NT2/D1 (cell line): ENCODE results near the gene CSNK1A1L.

Experiments used
- DNase-seq: peaks from one replicate; pipeline ENCODE4 v3.0.0-alpha.2; 2011; ENCODE audit warnings: low read depth, low spot score
- H3K27me3 ChIP-seq: 2 replicates; pipeline ENCODE4 v1.6.0; 2011; ENCODE audit warnings: mild to moderate bottlenecking; ENCODE audit not compliant: insufficient read length, insufficient read depth
- H3K36me3 ChIP-seq: 2 replicates; pipeline ENCODE4 v1.6.1; 2011; ENCODE audit warnings: mild to moderate bottlenecking, low read length, mixed read lengths; ENCODE audit not compliant: insufficient read depth, insufficient read length
- H3K4me1 ChIP-seq: 2 replicates; pipeline ENCODE4 v1.5.1; 2011; ENCODE audit not compliant: insufficient read depth, insufficient read length
- H3K4me3 ChIP-seq: 2 replicates; pipeline ENCODE4 v1.5.1; 2011; ENCODE audit warnings: low read depth; ENCODE audit not compliant: insufficient read length
- H3K9ac ChIP-seq: 2 replicates; pipeline ENCODE4 v1.6.0; 2011; ENCODE audit warnings: low read depth; ENCODE audit not compliant: insufficient read length
- H3K9me3 ChIP-seq: 2 replicates; pipeline ENCODE4 v1.5.1; 2011; ENCODE audit warnings: mild to moderate bottlenecking, low read length; ENCODE audit not compliant: insufficient read depth
- SUZ12 ChIP-seq: IDR thresholded peaks from 2 replicates; pipeline ENCODE4 v1.6.1; 2011; ENCODE audit not compliant: insufficient read length, insufficient read depth; ENCODE audit errors: extremely low read depth
- YY1 ChIP-seq: IDR thresholded peaks from 2 replicates; pipeline ENCODE4 v1.6.1; 2011; ENCODE audit not compliant: insufficient read length, insufficient read depth
- ZNF274 ChIP-seq: IDR thresholded peaks from 2 replicates; pipeline ENCODE4 v1.6.1; 2011; ENCODE audit warnings: mild to moderate bottlenecking, low read depth, low read length

Gene CSNK1A1L

DNA sequence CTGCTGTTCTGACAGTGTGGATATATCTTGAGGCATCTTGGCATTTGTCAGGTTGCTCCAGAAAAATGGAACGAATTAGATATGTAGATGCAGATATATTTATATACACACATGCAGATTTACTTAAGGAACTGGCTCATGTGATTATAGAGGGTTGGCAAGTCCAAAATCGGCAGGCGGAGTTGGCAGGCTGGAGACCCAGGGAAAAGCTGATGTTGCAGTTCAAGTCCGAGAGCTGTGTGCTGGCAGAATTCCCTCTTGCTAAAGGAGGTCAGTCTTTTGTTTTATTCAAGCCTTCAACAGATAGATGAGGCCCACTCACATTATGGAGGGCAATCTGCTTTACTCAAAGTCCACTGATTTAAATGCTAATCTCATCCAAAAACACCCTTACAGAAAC is 24.4 kb upstream of the CSNK1A1L start:
- Histone ChIP-seq H3K27me3 (no peaks in the 10 kb centered on the region), H3K4me3 (no peak overlapping the region), H3K9me3 (no peaks in the 10 kb centered on the region), H3K4me1 (no peaks in the 10 kb centered on the region), H3K36me3 (no peaks in the 10 kb centered on the region), H3K9ac (no peak overlapping the region)
- DNase-seq = no peak
- no peak for TF ChIP-seq YY1
- TF ChIP-seq SUZ12 = no peak
- TF ChIP-seq ZNF274 = no peak

GRCh38 chr13:37127691-37128241 is 22.3 kb upstream of the CSNK1A1L start:
- no peak for DNase-seq
- H3K36me3 ChIP-seq = no peaks in the 10 kb centered on the region
- no peaks in the 10 kb centered on the region for H3K4me1 ChIP-seq
- no peak overlapping the region for H3K4me3 ChIP-seq
- no peaks in the 10 kb centered on the region for H3K27me3 ChIP-seq
- TF ChIP-seq YY1 (no peak), ZNF274 (no peak), SUZ12 (no peak)
- no peak overlapping the region for H3K9ac ChIP-seq
- no peaks in the 10 kb centered on the region for H3K9me3 ChIP-seq

- Histone ChIP-seq H3K4me3 (no peak overlapping the region), H3K4me1 (no peaks in the 10 kb centered on the region), H3K36me3 (no peaks in the 10 kb centered on the region), H3K9ac (no peak overlapping the region), H3K27me3 (no peaks in the 10 kb centered on the region), H3K9me3 (no peaks in the 10 kb centered on the region)
- TF ChIP-seq YY1 (no peak), ZNF274 (no peak), SUZ12 (no peak)
- no peak for DNase-seq
These were observed 17.9 kb upstream of the CSNK1A1L start for GRCh38 chr13:37123337-37123736.

- Histone ChIP-seq H3K4me1 (no peaks in the 10 kb centered on the region), H3K9ac (no peak overlapping the region), H3K9me3 (no peaks in the 10 kb centered on the region), H3K36me3 (no peaks in the 10 kb centered on the region), H3K4me3 (no peak overlapping the region), H3K27me3 (no peaks in the 10 kb centered on the region)
- no peak for DNase-seq
- TF ChIP-seq ZNF274 (no peak), SUZ12 (no peak), YY1 (no peak)
These were observed 12.6 kb upstream of the CSNK1A1L start for GRCh38 chr13:37118016-37118415.

DNA sequence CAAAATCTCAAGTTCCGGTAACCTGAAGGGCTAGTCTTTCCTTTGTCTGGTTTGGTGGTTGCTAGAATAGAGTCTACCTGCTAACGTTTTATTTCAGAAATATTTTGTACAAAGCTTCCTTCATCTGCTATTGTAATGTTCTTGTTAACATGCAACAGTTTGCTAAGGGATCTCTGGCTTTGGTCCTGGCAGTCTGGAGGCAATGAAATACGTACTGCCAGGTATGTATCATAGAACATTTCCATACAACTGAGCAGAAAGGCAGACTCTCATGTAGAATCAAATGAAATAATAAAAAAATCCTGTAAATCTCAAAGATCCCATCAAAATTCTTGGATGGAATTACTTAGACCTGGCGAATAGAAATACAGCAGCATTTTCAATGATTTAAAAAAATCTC is 8.8 kb upstream of the CSNK1A1L start:
- no peak overlapping the region for H3K9ac ChIP-seq
- no peaks in the 10 kb centered on the region for H3K9me3 ChIP-seq
- H3K36me3 ChIP-seq = no peaks in the 10 kb centered on the region
- no peak for DNase-seq
- no peaks in the 10 kb centered on the region for H3K27me3 ChIP-seq
- no peak overlapping the region for H3K4me3 ChIP-seq
- TF ChIP-seq ZNF274 = no peak
- no peak for TF ChIP-seq YY1
- no peak for TF ChIP-seq SUZ12
- no peaks in the 10 kb centered on the region for H3K4me1 ChIP-seq

GRCh38 chr13:37113534-37113933 is 8.1 kb upstream of the CSNK1A1L start:
- no peak for DNase-seq
- Histone ChIP-seq H3K4me3 (no peak overlapping the region), H3K27me3 (no peaks in the 10 kb centered on the region), H3K9ac (no peak overlapping the region), H3K36me3 (no peaks in the 10 kb centered on the region), H3K4me1 (no peaks in the 10 kb centered on the region), H3K9me3 (no peaks in the 10 kb centered on the region)
- TF ChIP-seq YY1 (no peak), ZNF274 (no peak), SUZ12 (no peak)

- Histone ChIP-seq H3K4me3 (no peak overlapping the region), H3K36me3 (no peaks in the 10 kb centered on the region), H3K9ac (no peak overlapping the region), H3K27me3 (no peaks in the 10 kb centered on the region), H3K4me1 (no peaks in the 10 kb centered on the region), H3K9me3 (peaks cover 10% of the 10 kb centered on the region; the same call in 1 of the 2 replicates)
- DNase-seq = no peak
- no peak for TF ChIP-seq YY1
- no peak for TF ChIP-seq SUZ12
- no peak for TF ChIP-seq ZNF274
These were observed 3.7 kb upstream of the CSNK1A1L start for GRCh38 chr13:37109051-37109678.

- Histone ChIP-seq H3K4me3 (no peak overlapping the region), H3K9ac (no peak overlapping the region), H3K36me3 (no peaks in the 10 kb centered on the region), H3K27me3 (no peaks in the 10 kb centered on the region), H3K9me3 (peaks cover 10% of the 10 kb centered on the region; the same call in 1 of the 2 replicates), H3K4me1 (no peaks in the 10 kb centered on the region)
- TF ChIP-seq ZNF274 (no peak), YY1 (no peak), SUZ12 (no peak)
- DNase-seq = no peak
These were observed 2.4 kb upstream of the CSNK1A1L start for GRCh38 chr13:37107868-37108267.
